ENCODE measurements around the gene DCLK1. TPM values are rescaled to one million over a fixed set of nuclear protein-coding genes. Genes with fewer than 3 reads are reported as not detected.

DCLK1 gene
- total RNA-seq = 10 to 100 TPM; 21.3 to 63.8 (median 40.9) TPM

- peak; percentile 56 to 60 for DNase-seq (ENCODE audit: low spot score in 2 of 2)
- WGBS, 2 donors = 9 to 13% methylated on average over 28 to 44 of the region's 48 CpGs
- H3K9me3 ChIP-seq = no peaks in the 10 kb centered on the region
- TF ChIP-seq EP300 (IDR thresholded peaks at IDR 0.05) (peak in 1 of 2 donors; percentile 20), POLR2A (IDR thresholded peaks at IDR 0.05) (no peak)
- H3K4me1 ChIP-seq = peaks cover 0 to 17% (median 0%) of the 10 kb centered on the region in 4 donors
- H3K27me3 ChIP-seq = peaks cover 0 to 8% of the 10 kb centered on the region in 2 donors
- peak within 1 kb of the TSS; percentile 36 to 81 (median 50) for H3K27ac ChIP-seq
- peak within 1 kb of the TSS; percentile 30 to 60 (median 40) for H3K4me3 ChIP-seq
- H3K36me3 ChIP-seq = no peaks in the 10 kb centered on the region
Observed at GRCh38 chr13:36131222-36131930, at the start of gene DCLK1. Gene DCLK1, minus strand, starts transcription at chr13:36131382.

GRCh38 chr13:36175621-36176020 is 44.4 kb upstream of the DCLK1 start:
- H3K27ac ChIP-seq = no peak overlapping the region
- DNase-seq (ENCODE audit: low spot score in 2 of 2) = no peak
- H3K4me1 ChIP-seq = no peaks in the 10 kb centered on the region
- H3K9me3 ChIP-seq = no peaks in the 10 kb centered on the region
- no peak overlapping the region for H3K4me3 ChIP-seq
- no peaks in the 10 kb centered on the region for H3K27me3 ChIP-seq
- 69 to 80% methylated on average over 5 of the region's 5 CpGs for WGBS, 2 donors
- no peaks in the 10 kb centered on the region for H3K36me3 ChIP-seq
- no peak for TF ChIP-seq CTCF (IDR thresholded peaks at IDR 0.05)

DNA sequence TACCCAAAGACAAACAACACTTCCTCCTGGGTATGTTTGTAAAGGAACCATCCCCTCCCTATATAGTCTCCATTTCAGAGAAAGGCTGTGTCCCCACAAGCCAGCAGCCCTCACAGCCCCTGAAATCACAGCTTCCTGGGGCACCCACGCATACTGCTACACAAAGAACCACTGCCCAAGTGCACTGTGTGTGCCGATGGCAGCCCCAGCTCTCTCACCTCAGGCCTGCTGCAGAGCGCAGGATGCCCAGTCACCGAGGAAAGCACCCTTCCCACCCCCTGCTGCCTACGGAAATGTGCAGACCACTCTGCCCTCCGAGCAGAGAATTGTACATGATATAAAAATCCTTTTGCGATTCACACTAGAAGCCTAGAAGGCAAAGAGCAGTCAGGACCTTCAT is 43.7 kb upstream of the DCLK1 start:
- no peaks in the 10 kb centered on the region for H3K4me1 ChIP-seq
- H3K36me3 ChIP-seq = no peaks in the 10 kb centered on the region
- 58 to 72% methylated on average over 4 to 7 of the region's 7 CpGs for WGBS, 2 donors
- TF ChIP-seq EP300 (IDR thresholded peaks at IDR 0.05) (no peak), CTCF (IDR thresholded peaks at IDR 0.05) (no peak), POLR2A (IDR thresholded peaks at IDR 0.05) (no peak)
- no peaks in the 10 kb centered on the region for H3K27me3 ChIP-seq
- H3K9me3 ChIP-seq = no peaks in the 10 kb centered on the region
- no peak for DNase-seq (ENCODE audit: low spot score in 2 of 2)
- H3K4me3 ChIP-seq = no peak overlapping the region
- H3K27ac ChIP-seq = no peak overlapping the region

GRCh38 chr13:36173571-36174322 is 42.6 kb upstream of the DCLK1 start:
- no peak for TF ChIP-seq POLR2A (IDR thresholded peaks at IDR 0.05)
- no peak for TF ChIP-seq EP300 (IDR thresholded peaks at IDR 0.05)
- TF ChIP-seq CTCF (IDR thresholded peaks at IDR 0.05) = no peak
- Histone ChIP-seq H3K36me3 (no peaks in the 10 kb centered on the region), H3K9me3 (no peaks in the 10 kb centered on the region), H3K4me3 (no peak overlapping the region), H3K27ac (no peak overlapping the region), H3K27me3 (no peaks in the 10 kb centered on the region), H3K4me1 (no peaks in the 10 kb centered on the region)
- no peak for DNase-seq (ENCODE audit: low spot score in 2 of 2)
- WGBS, 2 donors = 73 to 75% methylated on average over 4 of the region's 4 CpGs

GRCh38 chr13:36166046-36166445 is 34.9 kb upstream of the DCLK1 start:
- TF ChIP-seq EP300 (IDR thresholded peaks at IDR 0.05) (no peak), CTCF (IDR thresholded peaks at IDR 0.05) (no peak), POLR2A (IDR thresholded peaks at IDR 0.05) (no peak)
- Histone ChIP-seq H3K27me3 (no peaks in the 10 kb centered on the region), H3K4me1 (peaks cover 0 to 12% (median 0%) of the 10 kb centered on the region in 4 donors), H3K4me3 (no peak overlapping the region), H3K9me3 (no peaks in the 10 kb centered on the region), H3K36me3 (no peaks in the 10 kb centered on the region), H3K27ac (no peak overlapping the region)
- 90 to 93% methylated on average over 5 of the region's 5 CpGs for WGBS, 2 donors
- no peak for DNase-seq (ENCODE audit: low spot score in 2 of 2)

Data from tibial nerve (tissue), 4 donors.